GM18519 (cell line): ENCODE measurements around the gene ICAM1.
A peak's percentile ranks its signal among the peaks of the same experiment; 100 is the strongest.
"Not testable (repeated sequence)": the region's sequence is repeated elsewhere in the genome, so short reads cannot be mapped to it uniquely, and the experiment has no call there.

Experiments
- ATAC-seq: cut with Tn5 transposase; IDR thresholded peaks from one replicate; pipeline ENCODE4 v1.9.1; 2021; ENCODE audit warnings: mild to moderate bottlenecking, moderate library complexity; ENCODE audit not compliant: unreplicated experiment, low FRiP score

ICAM1 gene

GRCh38 chr19:10241826-10242449, 29.0 kb upstream of the ICAM1 start:
- ATAC-seq, result not testable (repeated sequence)

GRCh38 chr19:10243606-10244005, 27.3 kb upstream of the ICAM1 start:
- ATAC-seq, result no peak

GRCh38 chr19:10245189-10245939, 25.6 kb upstream of the ICAM1 start:
- ATAC-seq, result no peak

GRCh38 chr19:10246511-10246910, 24.4 kb upstream of the ICAM1 start:
- ATAC-seq, result no peak

- peak; percentile 73 for ATAC-seq
These were observed 18.9 kb upstream of the ICAM1 start, which contains the start of gene MRPL4 for GRCh38 chr19:10251792-10252694. MRPL4 (plus strand) TSS chr19:10252214; CDS start chr19:10252254, 40 bp downstream.

GRCh38 chr19:10252707-10253106, 18.2 kb upstream of the ICAM1 start:
- ATAC-seq, result no peak

GRCh38 chr19:10254244-10254643, 16.7 kb upstream of the ICAM1 start:
- ATAC-seq, result no peak

GRCh38 chr19:10255358-10255757, 15.6 kb upstream of the ICAM1 start:
- ATAC-seq, result no peak

- no peak for ATAC-seq
These were observed 14.4 kb upstream of the ICAM1 start for GRCh38 chr19:10256551-10256950.

- ATAC-seq, result no peak
These were observed 13.8 kb upstream of the ICAM1 start for GRCh38 chr19:10256970-10257615.

GRCh38 chr19:10258080-10258710, 12.7 kb upstream of the ICAM1 start:
- ATAC-seq, result no peak

GRCh38 chr19:10259162-10259905, 11.6 kb upstream of the ICAM1 start:
- no peak for ATAC-seq

GRCh38 chr19:10260141-10260584, 10.8 kb upstream of the ICAM1 start:
- ATAC-seq, result no peak

GRCh38 chr19:10262771-10263170, 8.1 kb upstream of the ICAM1 start:
- ATAC-seq, result no peak

GRCh38 chr19:10266706-10267105, 4.2 kb upstream of the ICAM1 start:
- no peak for ATAC-seq

- ATAC-seq, result no peak
These were observed 2.8 kb upstream of the ICAM1 start for GRCh38 chr19:10268071-10268470.

- no peak for ATAC-seq
These were observed 1.4 kb upstream of the ICAM1 start for GRCh38 chr19:10269333-10270179.

GRCh38 chr19:10270180-10270615, 722 bp upstream of the ICAM1 start:
- peak; percentile 9 for ATAC-seq
